Coronary artery (tissue), 2 donors: Measurements from ENCODE around the gene GLP2R.

Experiments used
- DNase-seq: peaks from one replicate; pipeline ENCODE4 v3.0.0-alpha.2; 2017; ENCODE audit warnings: low spot score
- H3K27ac ChIP-seq, 2 donors: fragments of 200-600 bp; sonication (generic); one replicate each; pipeline ENCODE4 v1.5.1; 2016 to 2019
- H3K4me3 ChIP-seq: fragments of 200-600 bp; sonication (generic); 2 replicates; pipeline ENCODE4 v1.5.1; 2016; ENCODE audit warnings: mild to moderate bottlenecking, moderate library complexity
- TF ChIP-seq, protein P1 (sequence below): fragments of 200-600 bp; sonication (generic); IDR thresholded peaks from one replicate; pipeline ENCODE4 v1.5.1; 2019; ENCODE audit warnings: antibody characterized with exemption

Gene GLP2R

DNA sequence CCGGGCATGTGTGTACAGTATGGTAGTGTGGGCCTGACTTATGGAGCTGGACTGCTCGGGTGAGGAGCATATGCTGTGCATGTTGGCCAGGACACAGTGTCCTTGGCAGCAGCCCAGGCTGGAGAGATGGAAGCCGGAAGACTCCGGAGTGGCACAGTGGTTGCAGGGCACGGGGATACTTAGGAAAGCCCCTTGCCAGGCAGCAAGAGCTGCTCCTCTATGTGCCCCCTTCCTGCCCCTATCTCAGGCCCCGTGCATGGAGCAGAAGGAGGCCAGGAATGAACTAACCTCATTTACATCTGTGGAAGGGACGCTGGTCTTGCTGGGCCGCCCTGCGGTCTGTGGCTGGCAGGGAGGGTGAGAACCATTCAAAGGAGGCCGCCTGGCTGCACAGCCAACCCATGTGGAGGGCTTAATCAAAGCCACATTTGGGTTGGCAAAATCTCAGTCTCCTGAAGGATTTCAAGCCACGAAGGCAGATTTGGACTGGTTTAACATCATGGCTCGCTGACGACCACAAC is 111.6 kb downstream of the GLP2R start:
- Histone ChIP-seq H3K27ac (no peak overlapping the region), H3K4me3 (no peak overlapping the region)
- DNase-seq: no peak
- TF ChIP-seq, protein P1, sequence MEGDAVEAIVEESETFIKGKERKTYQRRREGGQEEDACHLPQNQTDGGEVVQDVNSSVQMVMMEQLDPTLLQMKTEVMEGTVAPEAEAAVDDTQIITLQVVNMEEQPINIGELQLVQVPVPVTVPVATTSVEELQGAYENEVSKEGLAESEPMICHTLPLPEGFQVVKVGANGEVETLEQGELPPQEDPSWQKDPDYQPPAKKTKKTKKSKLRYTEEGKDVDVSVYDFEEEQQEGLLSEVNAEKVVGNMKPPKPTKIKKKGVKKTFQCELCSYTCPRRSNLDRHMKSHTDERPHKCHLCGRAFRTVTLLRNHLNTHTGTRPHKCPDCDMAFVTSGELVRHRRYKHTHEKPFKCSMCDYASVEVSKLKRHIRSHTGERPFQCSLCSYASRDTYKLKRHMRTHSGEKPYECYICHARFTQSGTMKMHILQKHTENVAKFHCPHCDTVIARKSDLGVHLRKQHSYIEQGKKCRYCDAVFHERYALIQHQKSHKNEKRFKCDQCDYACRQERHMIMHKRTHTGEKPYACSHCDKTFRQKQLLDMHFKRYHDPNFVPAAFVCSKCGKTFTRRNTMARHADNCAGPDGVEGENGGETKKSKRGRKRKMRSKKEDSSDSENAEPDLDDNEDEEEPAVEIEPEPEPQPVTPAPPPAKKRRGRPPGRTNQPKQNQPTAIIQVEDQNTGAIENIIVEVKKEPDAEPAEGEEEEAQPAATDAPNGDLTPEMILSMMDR: no peak

GRCh38 chr17:9937901-9938300 is 112.2 kb downstream of the GLP2R start:
- Histone ChIP-seq H3K27ac (no peak overlapping the region), H3K4me3 (no peak overlapping the region)
- TF ChIP-seq, protein P1: no peak
- DNase-seq: no peak

- TF ChIP-seq, protein P1: no peak
- no peak overlapping the region for H3K4me3 ChIP-seq
- no peak overlapping the region for H3K27ac ChIP-seq
- DNase-seq: no peak
These were observed 113.0 kb downstream of the GLP2R start for GRCh38 chr17:9938764-9939163.

- no peak for DNase-seq
- H3K4me3 ChIP-seq: no peak overlapping the region
- TF ChIP-seq, protein P1: no peak
- no peak overlapping the region for H3K27ac ChIP-seq
These were observed 115.1 kb downstream of the GLP2R start for GRCh38 chr17:9940841-9941240.

GRCh38 chr17:9941305-9941704 is 115.6 kb downstream of the GLP2R start:
- no peak for DNase-seq
- Histone ChIP-seq H3K4me3 (no peak overlapping the region), H3K27ac (no peak overlapping the region)
- TF ChIP-seq, protein P1: no peak
